Mucosa of descending colon (tissue), 3 donors: ENCODE data around the gene SIVA1. TPM values are rescaled to one million over a fixed set of nuclear protein-coding genes. Genes with fewer than 3 reads are reported as not detected.

ENCODE experiments used
- ATAC-seq: fragments of 200-7000 bp; cut with Tn5 transposase; one replicate; pipeline ENCODE4 v1.9.1; 2020; ENCODE audit warnings: mild to moderate bottlenecking, moderate library complexity
- DNase-seq, 3 donors: peaks; one replicate each; pipeline ENCODE4 v3.0.0-alpha.2; 2020
- H3K36me3 ChIP-seq: fragments of 200-600 bp; one replicate; pipeline ENCODE4 v1.8.0; 2021; ENCODE audit warnings: low read depth, mild to moderate bottlenecking
- H3K4me1 ChIP-seq: fragments of 200-600 bp; one replicate; pipeline ENCODE4 v1.8.0; 2021; ENCODE audit warnings: low read depth, mild to moderate bottlenecking
- H3K4me3 ChIP-seq: fragments of 200-600 bp; one replicate; pipeline ENCODE4 v1.8.0; 2021; ENCODE audit warnings: mild to moderate bottlenecking
- H3K9me3 ChIP-seq: fragments of 200-600 bp; one replicate; pipeline ENCODE4 v1.8.0; 2021; ENCODE audit warnings: mild to moderate bottlenecking
- CTCF ChIP-seq: fragments of 200-600 bp; IDR thresholded peaks from one replicate; pipeline ENCODE4 v1.8.0; 2022; ENCODE audit warnings: antibody characterized with exemption, mild to moderate bottlenecking
- intact Hi-C, 2 donors: fragments of 100-400 bp; cut with DNase I in 1 of 2; cut with micrococcal nuclease in 1 of 2; formaldehyde crosslinking; loops; one replicate each; pipeline versions ENCODE4 v1.11.0 to v1.11.1; 2022; cut with DNase I, micrococcal nuclease
- total RNA-seq, 3 donors: library from RNA; stranded (reverse); fragmentation: NEBNext Ultra II Directional in 2 of 3; extraction: Animal tissue kit (Norgen Biotek cat#: 25700) in 2 of 3; gene quantifications; one replicate each; pipeline versions ENCODE4 v1.2.1 to v1.2.4, GENCODE V29; 2021 to 2023
- donor health status: DM: no; HTN: no; CAD: no; lungs with moderate emphysema.
- donor health status: DM: no; HTN: no; CAD: no.
- donor health status: DM: no; HTN: yes; CAD: no.

SIVA1 gene
- total RNA-seq, 3 donors from 2014 or later: 38.7 to 82.4 (median 60.4) TPM

GRCh38 chr14:104757681-104758392 is 4.9 kb downstream of the SIVA1 start:
- no peak for TF ChIP-seq CTCF
- Histone ChIP-seq H3K4me3 (no peak overlapping the region), H3K4me1 (peaks cover 12% of the 10 kb centered on the region), H3K36me3 (no peaks in the 10 kb centered on the region), H3K9me3 (no peaks in the 10 kb centered on the region)
- no peak for ATAC-seq
- intact Hi-C loops: no loop called here
- DNase-seq: no peak

GRCh38 chr14:104758981-104759969 is 6.3 kb downstream of the SIVA1 start:
- H3K4me1 ChIP-seq: peaks cover 5% of the 10 kb centered on the region
- DNase-seq (no peak), ATAC-seq (no peak)
- H3K9me3 ChIP-seq: no peaks in the 10 kb centered on the region
- no peak overlapping the region for H3K4me3 ChIP-seq
- no peak for TF ChIP-seq CTCF
- intact Hi-C loops: no loop called here
- no peaks in the 10 kb centered on the region for H3K36me3 ChIP-seq

- Histone ChIP-seq H3K36me3 (no peaks in the 10 kb centered on the region), H3K4me1 (no peaks in the 10 kb centered on the region), H3K4me3 (no peak overlapping the region), H3K9me3 (no peaks in the 10 kb centered on the region)
- intact Hi-C loops: loop anchor here (5.0 to 10.0 kb wide), 2 partner anchors 59 to 62 kb away; no protein-coding TSS in a partner anchor
- no peak for DNase-seq
- TF ChIP-seq CTCF: no peak
- ATAC-seq: no peak
These were observed 12.6 kb downstream of the SIVA1 start for GRCh38 chr14:104765517-104765916.

GRCh38 chr14:104766256-104766862 is 13.4 kb downstream of the SIVA1 start:
- Histone ChIP-seq H3K36me3 (no peaks in the 10 kb centered on the region), H3K9me3 (no peaks in the 10 kb centered on the region), H3K4me1 (no peaks in the 10 kb centered on the region), H3K4me3 (no peak overlapping the region)
- DNase-seq (no peak), ATAC-seq (no peak)
- TF ChIP-seq CTCF: no peak
- intact Hi-C loops: loop anchor here (5.0 to 10.0 kb wide), 2 partner anchors 58 to 61 kb away; no protein-coding TSS in a partner anchor

GRCh38 chr14:104766863-104767633 is 14.1 kb downstream of the SIVA1 start:
- no peak for TF ChIP-seq CTCF
- Histone ChIP-seq H3K4me1 (no peaks in the 10 kb centered on the region), H3K36me3 (no peaks in the 10 kb centered on the region), H3K9me3 (no peaks in the 10 kb centered on the region), H3K4me3 (no peak overlapping the region)
- intact Hi-C loops: loop anchor here (5.0 to 10.0 kb wide), 2 partner anchors 58 to 60 kb away; no protein-coding TSS in a partner anchor
- DNase-seq (no peak), ATAC-seq (no peak)
